Stomach (tissue), 4 donors: Measurements from ENCODE around the gene CECR2.

Experiments
- POLR2A ChIP-seq, 4 donors: fragments of 450-650 bp; IDR thresholded peaks; one replicate each; pipeline ENCODE4 v1.6.1; 2016; ENCODE audit warnings: antibody characterized with exemption in 4 of 4, control low read depth in 2 of 4, mild to moderate bottlenecking in 1 of 4, moderate library complexity in 1 of 4
- POLR2AphosphoS5 ChIP-seq, 3 donors: sonication (generic); formaldehyde crosslinking; IDR thresholded peaks; one replicate each; pipeline ENCODE4 v1.6.1; 2016; ENCODE audit warnings: antibody characterized with exemption in 3 of 3
- TF ChIP-seq, protein P1 (sequence below), 7 experiments: fragments of 450-650 bp in 4 of 7; fragments of 200-600 bp in 3 of 7; sonication (generic) in 3 of 7; IDR thresholded peaks; one replicate each; pipeline ENCODE4 v1.5.1; 2016 to 2019; ENCODE audit warnings: antibody characterized with exemption in 7 of 7, control low read depth in 2 of 7, mild to moderate bottlenecking in 1 of 7

- TF ChIP-seq, protein P1, sequence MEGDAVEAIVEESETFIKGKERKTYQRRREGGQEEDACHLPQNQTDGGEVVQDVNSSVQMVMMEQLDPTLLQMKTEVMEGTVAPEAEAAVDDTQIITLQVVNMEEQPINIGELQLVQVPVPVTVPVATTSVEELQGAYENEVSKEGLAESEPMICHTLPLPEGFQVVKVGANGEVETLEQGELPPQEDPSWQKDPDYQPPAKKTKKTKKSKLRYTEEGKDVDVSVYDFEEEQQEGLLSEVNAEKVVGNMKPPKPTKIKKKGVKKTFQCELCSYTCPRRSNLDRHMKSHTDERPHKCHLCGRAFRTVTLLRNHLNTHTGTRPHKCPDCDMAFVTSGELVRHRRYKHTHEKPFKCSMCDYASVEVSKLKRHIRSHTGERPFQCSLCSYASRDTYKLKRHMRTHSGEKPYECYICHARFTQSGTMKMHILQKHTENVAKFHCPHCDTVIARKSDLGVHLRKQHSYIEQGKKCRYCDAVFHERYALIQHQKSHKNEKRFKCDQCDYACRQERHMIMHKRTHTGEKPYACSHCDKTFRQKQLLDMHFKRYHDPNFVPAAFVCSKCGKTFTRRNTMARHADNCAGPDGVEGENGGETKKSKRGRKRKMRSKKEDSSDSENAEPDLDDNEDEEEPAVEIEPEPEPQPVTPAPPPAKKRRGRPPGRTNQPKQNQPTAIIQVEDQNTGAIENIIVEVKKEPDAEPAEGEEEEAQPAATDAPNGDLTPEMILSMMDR (IDR thresholded peaks at IDR 0.05): no peak
- no peak for TF ChIP-seq POLR2A (IDR thresholded peaks at IDR 0.05)
- TF ChIP-seq POLR2AphosphoS5 (IDR thresholded peaks at IDR 0.05): no peak
Observed at GRCh38 chr22:17470880-17471500, 101.7 kb downstream of the CECR2 start.
